NCI-H524 (cell line): Measurements from ENCODE around the gene HEATR3.
"Not testable (repeated sequence)": the region's sequence is repeated elsewhere in the genome, so short reads cannot be mapped to it uniquely, and the experiment has no call there.

Source experiments
- DNase-seq, 2 experiments: peaks; one replicate each; lab custom pipeline; 2025; lab: John Stamatoyannopoulos, UW

HEATR3 gene

GRCh38 chr16:50099957-50100648 is 34.3 kb downstream of the HEATR3 start:
- no peak for DNase-seq

GRCh38 chr16:50102051-50102746 is 36.4 kb downstream of the HEATR3 start:
- DNase-seq, result no peak

- no peak for DNase-seq
Measured at GRCh38 chr16:50103764-50104163, 38.0 kb downstream of the HEATR3 start.

- DNase-seq, result no peak
Measured at GRCh38 chr16:50114357-50115129, 48.8 kb downstream of the HEATR3 start.

- no peak for DNase-seq
Measured at GRCh38 chr16:50120711-50121110, 54.9 kb downstream of the HEATR3 start.

GRCh38 chr16:50121278-50121677 is 55.5 kb downstream of the HEATR3 start:
- no peak for DNase-seq

GRCh38 chr16:50121721-50122445 is 56.1 kb downstream of the HEATR3 start:
- DNase-seq, result no peak

GRCh38 chr16:50123417-50123816 is 57.6 kb downstream of the HEATR3 start:
- no peak for DNase-seq

GRCh38 chr16:50124769-50125168 is 59.0 kb downstream of the HEATR3 start:
- DNase-seq, result no peak

GRCh38 chr16:50126183-50126582 is 60.4 kb downstream of the HEATR3 start:
- DNase-seq, result no peak

- DNase-seq, result not testable (repeated sequence)
Measured at GRCh38 chr16:50132571-50132970, 66.8 kb downstream of the HEATR3 start.

- DNase-seq, result no peak
Measured at GRCh38 chr16:50133214-50133613, 67.4 kb downstream of the HEATR3 start.

- no peak for DNase-seq
Measured at GRCh38 chr16:50136399-50136798, 70.6 kb downstream of the HEATR3 start.

- no peak for DNase-seq
Measured at GRCh38 chr16:50137268-50137667, 71.5 kb downstream of the HEATR3 start.

- DNase-seq, result no peak
Measured at GRCh38 chr16:50139580-50139979, 73.8 kb downstream of the HEATR3 start.

- DNase-seq, result peak in 1 of 2 experiments; percentile 49
Measured at GRCh38 chr16:50144211-50144610, 78.4 kb downstream of the HEATR3 start.

GRCh38 chr16:50146479-50147435 is 81.0 kb downstream of the HEATR3 start:
- no peak for DNase-seq

- no peak for DNase-seq
Measured at GRCh38 chr16:50151322-50151721, 85.6 kb downstream of the HEATR3 start.

- no peak for DNase-seq
Measured at GRCh38 chr16:50151756-50152155, 86.0 kb downstream of the HEATR3 start.

GRCh38 chr16:50152351-50152806 is 86.6 kb downstream of the HEATR3 start:
- peak; percentile 61 to 63 for DNase-seq
